NCI-H748 treated with DMSO at 0.1 percent for 48 hours (cell line): ENCODE measurements around the gene ITGA1.
"Not testable (repeated sequence)": the region's sequence is repeated elsewhere in the genome, so short reads cannot be mapped to it uniquely, and the experiment has no call there.

Source experiments
- DNase-seq: peaks from one replicate; lab custom pipeline; 2025; lab: John Stamatoyannopoulos, UW

Gene ITGA1

DNA sequence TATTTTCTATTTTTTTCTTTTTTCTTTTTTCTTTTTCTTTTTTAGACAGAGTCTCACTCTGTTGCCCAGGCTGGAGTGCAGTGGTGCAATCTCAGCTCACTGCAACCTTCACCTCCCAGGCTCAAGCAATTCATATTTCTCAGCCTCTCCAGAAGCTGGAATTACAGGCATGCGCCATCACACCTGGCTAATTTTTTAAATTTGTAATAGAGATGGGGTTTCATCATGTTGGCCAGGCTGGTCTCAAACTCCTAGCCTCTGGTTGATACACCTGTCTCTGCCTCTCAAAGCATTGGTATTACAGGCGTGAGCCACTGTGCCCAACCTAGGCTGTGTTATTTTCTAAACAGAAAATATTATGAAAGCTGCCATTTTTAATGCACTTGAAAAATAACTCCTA is 78.3 kb downstream of the ITGA1 start:
- DNase-seq: not testable (repeated sequence)

DNA sequence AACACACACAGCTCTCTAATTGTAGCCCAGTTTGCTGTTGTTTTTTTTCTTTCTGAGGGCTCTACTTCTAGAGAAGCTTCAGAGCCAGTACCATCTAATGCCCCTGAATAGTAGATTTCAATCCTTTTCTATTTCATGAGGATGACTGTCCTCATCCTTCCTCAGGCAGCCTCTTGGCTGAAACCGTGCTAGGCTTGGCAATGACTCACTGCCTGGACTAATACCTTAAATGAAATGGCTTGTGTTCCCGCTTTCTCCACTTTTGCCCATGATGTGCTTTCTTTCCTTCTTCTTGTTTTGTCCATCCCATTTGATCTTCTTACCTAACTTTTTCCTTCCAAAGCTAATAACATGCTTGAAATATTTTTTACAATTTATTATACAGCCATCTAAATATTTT is 80.1 kb downstream of the ITGA1 start:
- DNase-seq: no peak

- no peak for DNase-seq
Measured at GRCh38 chr5:52868417-52868816, 80.7 kb downstream of the ITGA1 start.

- DNase-seq: no peak
Measured at GRCh38 chr5:52869391-52869790, 81.7 kb downstream of the ITGA1 start.

- no peak for DNase-seq
Measured at GRCh38 chr5:52870448-52870847, 82.7 kb downstream of the ITGA1 start.

- DNase-seq: no peak
Measured at GRCh38 chr5:52875827-52876226, 88.1 kb downstream of the ITGA1 start.

- no peak for DNase-seq
Measured at GRCh38 chr5:52876456-52876855, 88.7 kb downstream of the ITGA1 start.

DNA sequence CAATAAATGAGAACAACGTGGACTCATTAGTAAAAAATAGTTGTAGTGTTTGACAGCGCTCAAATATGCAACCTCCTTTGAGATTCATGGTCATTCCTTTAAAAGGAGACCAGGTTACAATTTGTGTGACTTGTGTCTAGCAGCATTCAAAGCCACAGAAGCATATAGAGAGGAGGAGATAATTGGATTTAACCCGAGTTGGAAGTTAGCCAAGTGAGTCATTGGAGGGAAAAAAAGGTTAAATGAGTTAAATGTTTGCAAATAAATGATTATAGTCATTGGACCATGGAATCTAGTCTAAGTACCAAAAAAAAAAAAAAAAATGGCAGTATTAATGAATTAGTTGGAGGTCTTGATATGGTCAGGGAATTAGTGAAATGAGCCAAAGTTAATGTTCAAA is 90.9 kb downstream of the ITGA1 start:
- peak; percentile 40 for DNase-seq

- DNase-seq: no peak
Measured at GRCh38 chr5:52880541-52880940, 92.8 kb downstream of the ITGA1 start.

- no peak for DNase-seq
Measured at GRCh38 chr5:52881468-52881867, 93.8 kb downstream of the ITGA1 start.

- DNase-seq: no peak
Measured at GRCh38 chr5:52883110-52883509, 95.4 kb downstream of the ITGA1 start.

DNA sequence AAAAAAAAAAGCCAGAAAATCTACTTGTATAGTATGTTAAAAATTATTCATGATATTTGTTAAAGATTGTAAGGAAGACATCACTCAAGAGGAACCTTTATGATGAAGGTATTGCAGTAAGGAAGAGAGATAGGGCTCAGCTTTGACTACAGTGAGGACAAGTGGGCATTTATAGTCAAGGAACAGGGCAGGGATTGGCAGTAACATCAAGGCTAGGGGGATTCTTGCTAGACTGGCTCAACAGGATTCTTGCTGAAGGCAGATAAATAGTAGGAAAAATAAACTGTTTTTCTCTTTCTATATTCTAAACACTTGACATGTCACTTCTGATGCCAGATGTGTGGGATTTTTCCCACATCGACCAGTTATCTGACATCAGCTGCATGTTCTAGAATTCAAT is 96.7 kb downstream of the ITGA1 start:
- no peak for DNase-seq

DNA sequence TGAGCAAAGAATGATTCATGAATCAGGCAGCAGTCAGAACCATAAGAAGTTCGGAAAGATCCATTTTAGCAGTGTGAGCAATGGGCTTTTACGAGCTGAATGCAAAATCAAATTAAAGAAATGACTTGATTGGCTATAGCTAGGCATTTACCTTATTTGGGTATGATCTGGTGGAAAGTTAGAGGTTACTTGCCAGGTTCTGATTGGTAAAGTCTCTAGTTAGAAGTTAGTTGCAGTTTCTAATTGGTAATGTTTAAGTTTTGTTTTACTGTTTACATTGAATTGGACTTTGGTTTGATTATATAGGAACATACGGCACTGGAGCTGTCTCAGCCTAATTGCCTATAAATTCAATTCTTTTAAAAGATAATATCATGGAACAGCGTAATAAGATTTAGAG is 97.9 kb downstream of the ITGA1 start:
- DNase-seq: no peak

- DNase-seq: no peak
Measured at GRCh38 chr5:52886206-52886605, 98.5 kb downstream of the ITGA1 start.

GRCh38 chr5:52887066-52887465 is 99.3 kb downstream of the ITGA1 start:
- no peak for DNase-seq

- no peak for DNase-seq
Measured at GRCh38 chr5:52888363-52888762, 100.6 kb downstream of the ITGA1 start.

- DNase-seq: no peak
Measured at GRCh38 chr5:52892242-52892878, 104.6 kb downstream of the ITGA1 start.

- no peak for DNase-seq
Measured at GRCh38 chr5:52893105-52893504, 105.4 kb downstream of the ITGA1 start.

DNA sequence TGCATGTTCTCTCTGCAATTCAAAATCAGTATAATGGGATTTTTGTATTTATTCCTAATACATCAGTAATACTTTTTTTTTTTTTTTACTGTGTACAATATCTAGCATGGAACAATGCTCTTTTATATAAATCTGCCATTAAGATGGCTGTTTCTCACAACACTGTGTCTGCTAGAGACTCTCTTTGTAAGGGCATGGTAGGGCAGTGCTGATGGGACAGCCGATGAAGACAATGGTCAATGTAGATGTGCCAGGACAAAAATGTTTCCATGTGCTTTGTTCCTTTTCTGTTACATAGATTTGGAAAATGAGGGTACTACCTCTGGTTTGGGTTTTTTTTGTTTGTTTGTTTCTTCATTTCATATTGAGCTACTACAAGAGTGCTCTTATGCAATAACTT is 106.1 kb downstream of the ITGA1 start:
- no peak for DNase-seq

- DNase-seq: no peak
Measured at GRCh38 chr5:52894451-52894850, 106.7 kb downstream of the ITGA1 start.

DNA sequence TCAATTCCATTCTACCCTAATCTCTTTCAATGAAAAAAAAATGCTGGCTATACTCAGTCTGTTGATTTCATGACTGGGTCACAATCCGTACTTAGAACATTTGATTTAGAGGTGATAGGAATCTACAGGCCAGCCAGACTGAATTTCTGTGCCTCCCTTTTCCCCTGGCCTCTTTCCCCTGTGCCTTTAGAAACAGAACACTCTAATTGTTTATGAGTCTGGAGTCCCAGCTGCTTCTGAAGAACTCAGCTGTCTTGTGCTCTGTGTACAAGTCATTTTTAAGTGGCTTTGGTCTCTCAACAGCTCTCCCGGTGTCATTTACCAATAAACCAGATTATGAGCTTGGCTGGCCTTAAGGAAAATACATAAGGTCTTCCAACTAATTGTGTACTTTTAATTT is 107.4 kb downstream of the ITGA1 start:
- no peak for DNase-seq

DNA sequence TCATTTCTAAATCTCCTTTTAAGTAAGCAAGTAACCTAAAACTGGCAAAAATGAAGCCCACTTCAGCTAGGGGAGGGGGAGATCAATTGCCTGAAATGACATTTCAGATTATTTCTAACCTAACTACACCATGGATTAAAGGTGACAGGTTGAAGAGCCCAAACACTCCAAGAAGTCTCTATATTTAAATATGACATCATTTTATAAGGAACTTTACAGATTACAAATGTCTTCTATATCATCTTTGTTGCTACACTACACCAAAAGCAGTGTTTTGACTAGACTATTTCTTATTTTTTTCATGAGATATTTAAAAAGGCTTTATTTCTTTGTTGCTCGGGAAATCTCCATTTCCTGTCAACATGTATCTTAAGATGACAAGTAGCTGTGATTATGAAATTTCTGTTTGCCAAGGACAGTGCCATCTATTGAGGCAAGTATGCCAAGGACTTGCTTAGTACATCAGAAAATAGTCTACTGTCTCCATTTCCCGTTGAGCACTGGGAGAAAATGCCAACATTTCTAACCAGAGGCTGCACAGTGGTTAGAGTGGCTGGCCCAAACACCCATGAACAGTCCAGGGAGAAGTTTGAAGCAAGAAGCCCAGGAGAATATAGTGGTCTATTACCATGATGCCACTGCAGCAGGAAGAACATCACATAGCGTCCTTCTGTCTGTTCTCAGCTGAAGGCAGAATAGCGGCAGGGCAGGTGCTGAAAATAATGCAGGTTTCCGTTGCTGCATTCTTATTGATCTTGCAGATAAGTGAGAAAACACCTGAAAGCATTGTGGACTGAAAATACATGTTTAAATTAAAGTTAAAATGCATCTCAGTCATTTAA is 108.1 kb downstream of the ITGA1 start:
- DNase-seq: no peak

GRCh38 chr5:52896534-52897237 is 109.0 kb downstream of the ITGA1 start:
- no peak for DNase-seq
